HG03066 (cell line): ENCODE data around the gene EHBP1.

Experiments
- ATAC-seq: cut with Tn5 transposase; IDR thresholded peaks from one replicate; pipeline ENCODE4 v1.9.1; 2021; ENCODE audit warnings: low read depth; ENCODE audit not compliant: unreplicated experiment

EHBP1 gene

GRCh38 chr2:63047321-63048279 is 342.1 kb downstream of the EHBP1 start:
- no peak for ATAC-seq

DNA sequence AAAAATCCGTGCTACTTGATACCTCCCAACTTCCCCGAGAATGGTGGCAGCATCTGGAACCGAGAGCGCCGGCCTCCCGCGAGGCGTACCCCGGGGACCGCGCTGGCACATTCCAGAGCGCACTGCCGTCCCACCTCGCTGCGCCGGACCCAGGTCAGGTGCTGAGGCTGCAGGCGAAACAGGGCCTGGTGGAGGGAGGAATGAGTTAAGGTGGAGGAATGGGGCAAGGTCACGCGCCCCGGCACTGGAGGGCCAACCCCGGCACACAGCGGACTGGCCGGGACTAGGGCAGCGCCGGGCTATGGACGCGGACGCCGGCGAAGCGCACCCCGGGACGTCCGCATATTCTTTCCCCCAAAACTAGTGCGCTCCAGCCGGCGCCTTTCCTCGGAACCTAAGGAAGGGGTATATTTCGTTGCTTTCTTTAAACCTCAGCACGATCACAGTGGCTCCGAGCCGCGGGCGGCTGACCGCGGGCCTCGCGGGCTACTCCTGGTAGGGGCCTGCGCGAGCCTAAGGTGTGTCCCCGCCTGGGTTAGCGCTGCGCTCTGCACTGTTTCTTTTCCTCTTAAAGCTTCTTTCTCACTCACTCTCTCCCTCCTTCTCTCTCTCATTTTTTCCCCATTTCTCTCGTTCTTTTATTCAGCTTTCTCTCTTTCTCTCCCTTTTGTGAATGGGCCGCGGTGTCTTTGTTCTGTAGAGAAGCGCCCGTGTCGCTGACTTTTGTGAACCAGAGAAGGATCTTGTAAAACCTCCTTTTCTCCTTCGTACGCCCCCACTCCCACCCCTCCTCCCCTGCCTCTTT is 343.1 kb downstream of the EHBP1 start:
- no peak for ATAC-seq

- no peak for ATAC-seq
Observed at GRCh38 chr2:63049211-63049969, 343.9 kb downstream of the EHBP1 start.

DNA sequence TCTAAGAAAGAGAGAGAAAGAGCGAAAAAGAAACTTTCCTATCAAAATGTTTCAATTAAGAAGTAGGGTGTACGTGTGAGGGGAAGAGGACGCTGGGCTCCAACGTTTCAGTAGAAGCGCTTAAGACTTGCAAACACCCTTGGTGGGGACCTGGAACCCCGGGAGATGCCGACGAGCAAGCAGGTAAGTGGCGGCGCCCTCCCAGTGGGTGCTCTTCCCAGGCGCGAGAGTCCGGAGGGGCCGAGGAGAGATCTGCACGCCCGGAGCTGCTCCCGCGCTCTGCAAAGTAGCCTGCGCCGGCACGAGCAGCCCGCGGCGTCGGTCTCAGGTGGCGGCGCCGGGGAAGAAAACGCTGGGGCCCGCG is 344.4 kb downstream of the EHBP1 start:
- ATAC-seq, result no peak

GRCh38 chr2:63050334-63051041 is 345.0 kb downstream of the EHBP1 start, which contains the start of gene OTX1:
TSS of gene OTX1 (plus strand) at chr2:63050830. CDS start at chr2:63052991, 2,161 bp downstream.
- peak; percentile 71 for ATAC-seq

DNA sequence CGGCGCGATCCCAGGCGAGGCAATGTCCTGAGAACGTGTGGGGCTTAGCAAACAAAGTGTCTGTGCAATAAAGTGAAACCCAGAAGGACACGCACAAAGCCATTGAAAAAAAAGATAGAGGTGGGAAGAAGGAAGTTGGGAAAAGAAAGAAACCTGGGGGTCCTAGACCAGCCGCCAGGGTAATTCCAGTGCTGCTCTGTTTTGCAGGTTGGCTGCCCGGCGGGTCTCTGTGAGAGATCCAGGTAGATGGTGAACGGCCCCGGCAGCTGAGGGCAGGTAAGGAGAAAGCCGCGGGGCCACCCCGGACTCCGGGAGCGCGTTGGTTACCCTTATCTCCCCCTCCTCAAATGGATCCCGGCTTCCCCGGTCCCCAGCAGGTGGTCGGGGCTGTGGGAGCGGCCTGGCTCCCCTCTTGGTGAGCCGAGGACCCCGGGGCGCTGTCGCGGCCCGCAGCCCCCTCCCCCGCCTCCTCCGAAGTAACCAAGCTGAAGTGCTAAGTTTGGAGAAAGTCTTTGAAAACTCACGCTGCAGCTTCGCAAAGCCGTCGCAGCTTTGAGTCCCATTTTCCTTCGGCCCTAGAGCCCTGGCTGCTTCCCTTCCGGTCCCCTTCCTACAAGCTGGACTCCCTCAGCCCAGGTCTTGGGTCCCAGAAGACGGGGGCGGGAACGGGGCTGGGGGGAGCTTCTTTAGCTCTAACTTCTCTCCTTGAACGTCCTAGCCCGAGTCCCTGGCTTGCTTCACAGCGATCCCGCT is 345.7 kb downstream of the EHBP1 start:
- no peak for ATAC-seq

GRCh38 chr2:63051795-63052333 is 346.4 kb downstream of the EHBP1 start:
- no peak for ATAC-seq

DNA sequence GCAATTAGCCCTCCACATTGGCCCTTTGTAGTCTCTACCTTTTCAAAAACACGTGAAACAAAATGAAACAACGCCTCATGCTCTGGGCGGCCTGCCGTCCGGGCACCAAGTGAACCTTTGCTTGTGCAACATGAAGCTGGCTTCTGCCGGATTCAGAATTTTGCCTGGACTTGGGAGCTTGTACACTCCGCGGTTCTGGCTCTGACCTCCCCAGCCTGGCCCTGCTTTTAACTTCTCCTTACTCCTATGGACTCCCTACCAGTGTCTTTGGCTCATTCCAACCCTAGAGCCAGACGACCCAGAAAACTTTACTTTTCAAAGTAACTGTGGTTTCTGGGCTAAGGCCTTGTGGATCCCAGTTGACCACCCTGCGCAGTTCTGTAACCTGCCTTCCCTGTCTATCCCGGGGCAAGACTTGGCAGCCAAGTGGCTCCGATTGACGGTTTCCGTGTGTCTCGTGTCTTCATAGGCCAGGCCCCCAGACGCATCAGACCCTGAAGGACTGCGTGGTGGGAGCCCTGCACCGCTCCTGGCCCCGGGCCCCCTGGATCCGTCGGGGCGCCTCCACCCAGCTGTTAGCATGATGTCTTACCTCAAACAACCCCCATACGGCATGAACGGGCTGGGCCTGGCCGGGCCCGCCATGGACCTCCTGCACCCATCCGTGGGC is 347.0 kb downstream of the EHBP1 start:
- no peak for ATAC-seq

DNA sequence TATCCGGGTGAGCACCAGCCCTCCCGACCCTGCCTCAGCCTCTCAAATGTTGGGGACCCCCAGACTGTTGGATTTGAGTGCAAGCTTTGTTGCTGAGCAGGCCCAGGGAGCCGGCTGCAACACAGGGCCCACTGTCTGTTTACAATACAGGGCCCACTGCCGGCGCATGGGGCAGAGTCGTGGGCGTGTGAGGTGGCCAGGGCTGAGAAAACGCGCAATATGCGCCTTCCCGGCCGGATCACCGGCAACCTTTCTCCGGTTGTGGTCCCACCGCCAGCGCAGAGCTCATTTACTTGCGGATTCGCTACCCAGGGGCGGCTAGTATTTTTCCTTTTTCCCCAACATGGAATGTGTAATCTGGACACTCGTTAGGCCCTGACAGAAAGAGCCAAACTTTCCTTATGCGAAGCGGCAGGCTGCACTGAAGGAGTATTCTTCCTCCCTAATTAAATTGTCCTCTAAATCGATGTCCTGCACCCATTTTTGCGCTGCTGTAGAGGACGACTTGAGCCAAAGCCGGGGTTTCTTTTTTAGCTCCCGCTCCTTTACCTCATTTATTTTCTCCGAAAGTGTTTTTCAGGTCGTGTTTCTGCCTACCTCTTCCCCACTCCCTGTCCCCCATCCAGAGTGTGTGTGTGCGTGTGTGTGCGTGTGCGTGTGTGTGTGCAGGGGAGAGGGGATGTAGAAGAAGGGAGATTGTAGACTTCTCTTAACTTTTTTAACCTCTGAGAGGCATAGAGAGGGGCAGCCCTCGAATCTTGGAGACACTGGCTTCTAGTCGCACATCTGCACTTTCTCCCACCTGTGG is 347.8 kb downstream of the EHBP1 start:
- ATAC-seq, result no peak

DNA sequence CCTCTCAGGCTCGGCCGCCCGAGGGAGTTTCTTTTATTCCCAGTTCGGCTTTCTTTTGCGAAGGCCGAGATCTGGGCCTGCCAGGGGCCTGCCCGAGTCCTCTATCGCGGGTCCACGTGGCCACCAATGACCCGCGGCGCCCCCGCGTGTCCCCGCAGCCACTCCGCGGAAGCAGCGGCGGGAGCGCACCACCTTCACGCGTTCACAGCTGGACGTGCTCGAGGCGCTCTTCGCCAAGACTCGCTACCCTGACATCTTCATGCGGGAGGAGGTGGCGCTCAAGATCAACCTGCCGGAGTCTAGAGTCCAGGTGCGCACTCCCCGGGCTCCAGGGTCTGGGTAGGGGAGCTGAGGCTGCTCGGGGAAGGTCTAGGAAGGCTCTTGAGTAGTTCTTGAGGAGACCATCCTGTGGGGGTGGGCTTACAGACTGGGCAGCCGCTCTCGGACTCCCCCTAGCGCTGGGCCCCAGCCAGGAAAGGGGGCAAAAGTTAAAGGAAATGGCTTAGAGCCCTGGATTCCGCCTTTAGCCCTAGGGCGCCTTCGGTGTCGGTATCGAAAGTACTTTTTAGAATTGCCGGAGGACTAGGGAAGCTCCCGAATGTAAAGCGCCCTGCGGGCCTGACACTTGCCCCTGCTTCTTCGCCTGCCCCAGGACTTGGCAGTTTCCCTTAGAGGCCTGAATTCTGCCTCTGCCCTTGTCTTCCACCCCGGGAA is 348.5 kb downstream of the EHBP1 start:
- no peak for ATAC-seq

GRCh38 chr2:63054841-63055225 is 349.3 kb downstream of the EHBP1 start:
- no peak for ATAC-seq

DNA sequence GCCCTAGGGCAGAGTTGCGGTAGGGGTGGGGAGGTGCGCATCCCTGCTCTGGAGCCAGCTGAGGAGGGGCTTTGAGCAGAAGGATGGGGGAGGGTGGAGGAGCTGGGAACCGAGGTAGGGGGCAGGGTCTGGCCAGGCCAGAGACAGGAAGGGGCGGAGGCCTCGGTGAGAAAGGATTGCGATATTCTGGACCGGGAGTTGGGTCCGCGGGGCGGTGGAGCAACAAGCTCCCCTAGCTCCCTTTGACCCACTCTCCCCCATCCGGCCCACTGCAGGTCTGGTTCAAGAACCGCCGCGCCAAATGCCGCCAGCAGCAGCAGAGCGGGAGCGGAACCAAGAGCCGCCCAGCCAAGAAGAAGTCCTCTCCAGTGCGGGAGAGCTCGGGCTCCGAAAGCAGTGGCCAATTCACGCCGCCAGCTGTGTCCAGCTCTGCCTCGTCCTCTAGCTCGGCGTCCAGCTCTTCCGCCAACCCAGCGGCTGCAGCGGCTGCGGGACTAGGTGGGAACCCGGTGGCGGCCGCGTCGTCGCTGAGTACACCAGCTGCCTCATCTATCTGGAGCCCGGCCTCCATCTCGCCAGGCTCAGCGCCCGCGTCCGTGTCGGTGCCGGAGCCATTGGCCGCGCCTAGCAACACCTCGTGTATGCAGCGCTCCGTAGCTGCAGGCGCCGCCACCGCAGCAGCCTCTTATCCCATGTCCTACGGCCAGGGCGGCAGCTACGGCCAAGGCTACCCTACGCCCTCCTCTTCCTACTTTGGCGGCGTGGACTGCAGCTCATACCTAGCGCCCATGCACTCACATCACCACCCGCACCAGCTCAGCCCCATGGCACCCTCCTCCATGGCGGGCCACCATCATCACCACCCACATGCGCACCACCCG is 350.0 kb downstream of the EHBP1 start:
- no peak for ATAC-seq

- no peak for ATAC-seq
Observed at GRCh38 chr2:63056107-63057050, 350.9 kb downstream of the EHBP1 start.

- ATAC-seq, result no peak
Observed at GRCh38 chr2:63057249-63058143, 352.0 kb downstream of the EHBP1 start.
